Activated naive CD8-positive, alpha-beta T cell treated with anti-CD3 and anti-CD28 coated beads, Interleukin-2, amount 10 ng/mL, durations not matched to agents 7 days and 5 days (primary cell): Measurements from ENCODE around the gene SEMA6A. TPM values are rescaled to one million over a fixed set of nuclear protein-coding genes. Genes with fewer than 3 reads are reported as not detected.

Experiments used
- ATAC-seq: fragments of 150-1000 bp; cut with Tn5 transposase; one replicate; pipeline ENCODE4 v1.10.0; 2021; ENCODE audit warnings: low read depth, moderate library complexity
- POLR2A ChIA-PET: fragments of 350-600 bp; sonication (Branson Sonifier 250); formaldehyde crosslinking; loops from one replicate; lab custom pipeline; 2021; ENCODE audit warnings: antibody characterized with exemption; lab: Charles Lee
- DNase-seq: peaks from one replicate; pipeline ENCODE4 v3.0.0; 2021
- H3K27ac Mint-ChIP-seq: one replicate; pipeline ENCODE4 v1.8.0; 2022; ENCODE audit warnings: mild to moderate bottlenecking, mixed read lengths
- H3K27me3 Mint-ChIP-seq: one replicate; pipeline ENCODE4 v1.8.0; 2022; ENCODE audit warnings: mild to moderate bottlenecking, moderate library complexity, mixed read lengths
- H3K36me3 Mint-ChIP-seq: one replicate; pipeline ENCODE4 v1.8.0; 2021; ENCODE audit warnings: mild to moderate bottlenecking, mixed read lengths
- H3K4me1 Mint-ChIP-seq: one replicate; pipeline ENCODE4 v1.8.0; 2021; ENCODE audit warnings: mixed read lengths
- H3K4me3 Mint-ChIP-seq: one replicate; pipeline ENCODE4 v1.8.0; 2022; ENCODE audit warnings: mild to moderate bottlenecking, moderate library complexity, mixed read lengths
- H3K9me3 Mint-ChIP-seq: one replicate; pipeline ENCODE4 v1.8.0; 2021; ENCODE audit warnings: mixed read lengths
- total RNA-seq, 2 experiments: library from RNA; stranded (reverse); gene quantifications; one replicate each; pipeline ENCODE4 v1.2.3, GENCODE V29; 2021

Gene SEMA6A
- total RNA-seq, 2 experiments from 2014 or later, result not detected

DNA sequence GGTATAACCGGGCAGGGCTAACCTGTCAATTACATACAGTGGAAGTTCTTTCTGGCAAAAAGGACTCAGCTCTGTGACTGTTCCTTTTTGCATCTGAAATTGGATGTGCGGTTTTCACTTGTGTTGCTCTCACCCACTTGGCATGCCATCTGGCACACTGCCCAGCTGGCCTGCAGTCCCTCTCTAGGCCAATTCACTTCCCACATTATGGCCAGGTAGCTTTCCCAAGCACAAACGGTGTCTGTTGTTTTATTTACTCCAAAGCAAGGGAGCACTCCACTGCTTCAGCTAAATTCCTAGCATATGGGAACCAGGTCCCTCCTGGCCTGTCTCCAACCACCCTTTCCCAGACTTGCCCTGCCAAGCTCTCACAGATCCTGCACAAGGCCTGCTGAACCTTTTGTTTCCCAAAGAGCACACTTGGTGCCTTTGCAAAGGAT, 132.5 kb downstream of the SEMA6A start:
- POLR2A ChIA-PET, result no interaction called here
- DNase-seq (no peak), ATAC-seq (no peak)
- Mint-ChIP-seq H3K27me3 (no peaks in the 10 kb centered on the region), H3K4me1 (no peaks in the 10 kb centered on the region), H3K27ac (no peak overlapping the region), H3K36me3 (peaks cover 5% of the 10 kb centered on the region), H3K4me3 (no peak overlapping the region), H3K9me3 (no peaks in the 10 kb centered on the region)

DNA sequence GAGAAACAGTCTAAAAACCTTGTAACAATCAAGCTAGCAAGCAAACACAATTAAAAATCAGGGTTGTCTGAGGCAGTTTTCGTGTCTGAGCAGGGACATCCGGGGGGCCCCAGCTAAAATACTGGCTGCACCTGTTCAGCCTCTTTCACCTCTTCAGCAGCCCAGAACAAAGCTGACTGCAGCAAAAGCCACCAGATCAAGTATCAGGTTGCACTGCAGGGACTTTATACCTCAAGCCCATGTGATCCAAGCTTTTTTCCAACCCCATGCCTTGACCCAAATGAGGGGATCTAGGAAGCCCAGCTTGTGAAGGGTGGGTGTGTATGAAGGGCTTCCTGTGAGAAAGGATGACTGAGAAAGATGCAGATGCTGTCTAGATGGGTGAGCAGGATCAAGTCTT, 133.4 kb downstream of the SEMA6A start:
- no peak overlapping the region for H3K27ac Mint-ChIP-seq
- no peaks in the 10 kb centered on the region for H3K9me3 Mint-ChIP-seq
- POLR2A ChIA-PET, result no interaction called here
- DNase-seq, result no peak
- H3K27me3 Mint-ChIP-seq, result no peaks in the 10 kb centered on the region
- no peak overlapping the region for H3K4me3 Mint-ChIP-seq
- no peak for ATAC-seq
- H3K4me1 Mint-ChIP-seq, result no peaks in the 10 kb centered on the region
- peaks cover 1% of the 10 kb centered on the region for H3K36me3 Mint-ChIP-seq

- Mint-ChIP-seq H3K4me3 (no peak overlapping the region), H3K4me1 (no peaks in the 10 kb centered on the region), H3K36me3 (no peaks in the 10 kb centered on the region), H3K9me3 (no peaks in the 10 kb centered on the region), H3K27ac (no peak overlapping the region), H3K27me3 (no peaks in the 10 kb centered on the region)
- DNase-seq (no peak), ATAC-seq (no peak)
- POLR2A ChIA-PET, result no interaction called here
These were observed 134.1 kb downstream of the SEMA6A start for GRCh38 chr5:116440457-116441001.

GRCh38 chr5:116439905-116440304, 134.7 kb downstream of the SEMA6A start:
- Mint-ChIP-seq H3K9me3 (no peaks in the 10 kb centered on the region), H3K4me3 (no peak overlapping the region), H3K27me3 (no peaks in the 10 kb centered on the region), H3K4me1 (no peaks in the 10 kb centered on the region), H3K36me3 (no peaks in the 10 kb centered on the region), H3K27ac (no peak overlapping the region)
- POLR2A ChIA-PET, result no interaction called here
- no peak for ATAC-seq
- no peak for DNase-seq

- DNase-seq, result no peak
- H3K4me3 Mint-ChIP-seq, result no peak overlapping the region
- H3K9me3 Mint-ChIP-seq, result no peaks in the 10 kb centered on the region
- POLR2A ChIA-PET, result no interaction called here
- H3K27ac Mint-ChIP-seq, result no peak overlapping the region
- no peaks in the 10 kb centered on the region for H3K36me3 Mint-ChIP-seq
- ATAC-seq, result no peak
- H3K4me1 Mint-ChIP-seq, result no peaks in the 10 kb centered on the region
- no peaks in the 10 kb centered on the region for H3K27me3 Mint-ChIP-seq
These were observed 135.6 kb downstream of the SEMA6A start for GRCh38 chr5:116438979-116439554.

DNA sequence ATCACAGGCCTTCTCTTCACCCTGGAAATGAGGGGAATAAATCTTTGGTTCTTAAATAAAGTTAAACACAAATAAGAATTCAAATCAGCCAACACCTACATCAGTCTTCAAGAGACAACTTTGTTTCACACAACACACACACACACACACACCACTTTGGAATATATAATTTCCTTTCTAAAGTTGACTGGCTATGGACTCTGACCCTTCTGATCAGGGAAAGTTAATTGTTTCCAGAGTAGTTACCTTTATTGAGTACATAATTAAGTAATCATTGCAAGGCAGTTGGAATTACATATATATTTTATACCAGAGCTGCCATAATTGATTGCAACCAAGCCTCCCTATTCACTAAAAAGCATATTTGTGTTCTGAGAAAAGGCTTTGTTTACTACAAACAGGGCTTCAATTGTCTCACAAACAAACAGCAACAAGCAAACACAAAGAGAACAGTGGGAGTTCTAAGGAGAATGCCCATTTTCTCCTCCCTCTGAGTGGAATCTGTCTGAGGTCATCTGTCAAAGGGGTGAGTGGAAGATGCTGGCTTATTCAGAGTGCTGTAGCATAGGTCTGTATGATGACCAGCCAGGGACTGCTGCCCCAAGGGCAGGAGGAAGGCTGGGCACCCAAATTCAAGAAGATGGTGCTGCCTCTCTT, 136.6 kb downstream of the SEMA6A start:
- H3K36me3 Mint-ChIP-seq, result no peaks in the 10 kb centered on the region
- H3K4me3 Mint-ChIP-seq, result no peak overlapping the region
- no peaks in the 10 kb centered on the region for H3K4me1 Mint-ChIP-seq

DNA sequence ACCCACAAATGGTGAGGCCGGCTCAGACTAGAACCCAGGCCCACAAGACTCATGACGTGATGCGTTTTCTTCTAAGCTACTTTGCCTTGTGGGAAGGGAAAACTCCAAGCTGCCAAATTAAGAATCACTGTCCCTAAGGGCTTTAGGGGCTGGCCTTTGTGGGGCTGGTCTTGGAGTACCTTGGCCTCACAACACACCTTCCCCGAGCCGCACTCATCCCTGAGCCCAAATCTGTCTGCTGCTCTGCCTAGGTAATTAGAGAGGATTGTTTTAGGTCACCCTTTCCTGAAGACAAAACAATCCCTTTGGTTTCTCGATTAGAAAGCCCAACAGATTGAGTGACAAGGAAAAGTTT, 137.3 kb downstream of the SEMA6A start:
- H3K4me1 Mint-ChIP-seq, result no peaks in the 10 kb centered on the region
- no peak for DNase-seq
- no peak for ATAC-seq
- H3K27ac Mint-ChIP-seq, result no peak overlapping the region
- no peaks in the 10 kb centered on the region for H3K36me3 Mint-ChIP-seq
- no peaks in the 10 kb centered on the region for H3K27me3 Mint-ChIP-seq
- POLR2A ChIA-PET, result no interaction called here
- no peaks in the 10 kb centered on the region for H3K9me3 Mint-ChIP-seq
- no peak overlapping the region for H3K4me3 Mint-ChIP-seq

More for the DNA sequence above, 136.6 kb downstream of the SEMA6A start:
- H3K27me3 Mint-ChIP-seq, result no peaks in the 10 kb centered on the region
- DNase-seq, result no peak
- no peak overlapping the region for H3K27ac Mint-ChIP-seq
- ATAC-seq, result no peak
- H3K9me3 Mint-ChIP-seq, result no peaks in the 10 kb centered on the region
- POLR2A ChIA-PET, result no interaction called here

- Mint-ChIP-seq H3K4me3 (no peak overlapping the region), H3K27ac (no peak overlapping the region), H3K36me3 (no peaks in the 10 kb centered on the region)
These were observed 137.8 kb downstream of the SEMA6A start for GRCh38 chr5:116436674-116437350.

DNA sequence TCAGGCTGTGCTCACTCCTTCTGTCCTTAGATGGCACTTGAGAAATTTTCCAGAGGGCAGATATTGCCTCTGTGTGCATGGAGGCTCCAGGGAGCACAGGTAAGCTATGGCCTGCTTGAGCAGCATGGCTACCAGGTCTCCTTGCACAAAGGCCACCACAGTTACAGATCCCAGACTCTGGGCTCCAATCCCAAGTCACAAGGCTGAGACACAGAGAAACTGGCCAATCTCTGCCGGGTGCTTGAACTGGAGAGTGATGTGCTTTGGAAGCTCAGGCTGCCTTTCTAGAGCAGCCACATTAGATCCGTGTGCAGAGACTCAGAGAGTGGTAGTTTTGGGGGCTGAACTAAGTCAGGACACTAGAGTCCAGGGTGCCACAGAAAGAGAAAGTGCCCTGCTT, 145.7 kb downstream of the SEMA6A start:
- no peaks in the 10 kb centered on the region for H3K36me3 Mint-ChIP-seq
- H3K27ac Mint-ChIP-seq, result no peak overlapping the region
- no peaks in the 10 kb centered on the region for H3K27me3 Mint-ChIP-seq
- H3K9me3 Mint-ChIP-seq, result peaks cover 2% of the 10 kb centered on the region
- DNase-seq, result no peak
- H3K4me3 Mint-ChIP-seq, result no peak overlapping the region
- POLR2A ChIA-PET, result no interaction called here
- ATAC-seq, result no peak
- H3K4me1 Mint-ChIP-seq, result no peaks in the 10 kb centered on the region

More at GRCh38 chr5:116436674-116437350, 137.8 kb downstream of the SEMA6A start:
- DNase-seq (no peak), ATAC-seq (no peak)
- no peaks in the 10 kb centered on the region for H3K4me1 Mint-ChIP-seq
- H3K9me3 Mint-ChIP-seq, result no peaks in the 10 kb centered on the region
- POLR2A ChIA-PET, result no interaction called here
- H3K27me3 Mint-ChIP-seq, result no peaks in the 10 kb centered on the region

DNA sequence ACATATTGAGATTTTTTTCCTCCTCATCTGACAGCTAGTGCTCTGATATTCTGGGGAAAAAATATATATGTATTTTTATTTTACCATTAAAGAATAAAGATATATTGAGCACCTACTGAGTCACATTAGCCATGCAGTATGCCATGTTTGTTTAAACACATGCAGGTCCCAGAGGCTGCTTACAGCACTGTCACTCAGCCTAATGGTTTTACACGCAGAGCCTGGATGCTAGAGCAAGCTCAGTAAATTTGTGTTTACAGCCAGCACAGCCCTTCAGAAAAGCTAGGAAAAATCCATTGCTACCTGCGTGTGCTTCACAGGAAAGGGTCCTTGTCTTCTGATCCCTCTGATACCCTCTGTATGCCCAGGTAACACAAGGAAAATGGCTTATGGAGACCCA, 146.2 kb downstream of the SEMA6A start:
- POLR2A ChIA-PET, result no interaction called here

GRCh38 chr5:116424951-116425350, 149.7 kb downstream of the SEMA6A start:
- no peak for ATAC-seq
- peaks cover 7% of the 10 kb centered on the region for H3K36me3 Mint-ChIP-seq
- POLR2A ChIA-PET, result no interaction called here

More for the DNA sequence above, 146.2 kb downstream of the SEMA6A start:
- H3K36me3 Mint-ChIP-seq, result no peaks in the 10 kb centered on the region
- no peak overlapping the region for H3K27ac Mint-ChIP-seq
- H3K27me3 Mint-ChIP-seq, result no peaks in the 10 kb centered on the region
- H3K4me1 Mint-ChIP-seq, result no peaks in the 10 kb centered on the region
- no peak for ATAC-seq
- H3K4me3 Mint-ChIP-seq, result no peak overlapping the region
- H3K9me3 Mint-ChIP-seq, result peaks cover 2% of the 10 kb centered on the region
- DNase-seq, result no peak

DNA sequence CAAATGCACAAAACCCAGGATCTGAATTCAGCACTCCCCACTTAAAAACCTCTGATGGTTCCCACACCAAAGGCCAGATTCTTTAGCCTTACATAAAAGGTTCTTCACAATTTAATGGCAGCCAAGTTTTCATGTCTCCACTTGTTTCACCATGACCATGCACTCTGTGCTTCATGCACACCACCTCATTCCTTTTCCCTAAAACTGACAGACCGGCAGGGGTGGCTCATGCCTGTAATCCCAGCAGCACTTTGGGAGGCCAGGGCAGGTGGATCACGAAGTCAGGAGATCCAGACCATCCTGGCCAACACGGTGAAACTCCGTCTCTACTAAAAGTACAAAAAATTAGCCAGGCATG, 150.4 kb downstream of the SEMA6A start:
- Mint-ChIP-seq H3K27ac (no peak overlapping the region), H3K4me1 (no peaks in the 10 kb centered on the region), H3K9me3 (peaks cover 4% of the 10 kb centered on the region), H3K36me3 (peaks cover 7% of the 10 kb centered on the region), H3K4me3 (no peak overlapping the region), H3K27me3 (no peaks in the 10 kb centered on the region)
- ATAC-seq (no peak), DNase-seq (no peak)
- POLR2A ChIA-PET, result no interaction called here

More at GRCh38 chr5:116424951-116425350, 149.7 kb downstream of the SEMA6A start:
- Mint-ChIP-seq H3K4me1 (no peaks in the 10 kb centered on the region), H3K27ac (no peak overlapping the region), H3K27me3 (no peaks in the 10 kb centered on the region), H3K9me3 (peaks cover 4% of the 10 kb centered on the region), H3K4me3 (no peak overlapping the region)
- DNase-seq, result no peak

GRCh38 chr5:116423587-116424257, 150.9 kb downstream of the SEMA6A start:
- H3K9me3 Mint-ChIP-seq, result peaks cover 4% of the 10 kb centered on the region
- peaks cover 7% of the 10 kb centered on the region for H3K36me3 Mint-ChIP-seq
- no peak for ATAC-seq
- no peaks in the 10 kb centered on the region for H3K27me3 Mint-ChIP-seq
- H3K4me3 Mint-ChIP-seq, result no peak overlapping the region
- no peak overlapping the region for H3K27ac Mint-ChIP-seq
- DNase-seq, result no peak
- POLR2A ChIA-PET, result no interaction called here
- H3K4me1 Mint-ChIP-seq, result no peaks in the 10 kb centered on the region
